Stimulated activated CD4-positive, alpha-beta T cell treated with anti-CD3 and anti-CD28 coated beads, Interleukin-12 subunit alpha, Interleukin-12 subunit beta, amount 100 ng/mL, for 48 hours (primary cell): ENCODE measurements around the gene SUN2.
"Not testable (repeated sequence)": the region's sequence is repeated elsewhere in the genome, so short reads cannot be mapped to it uniquely, and the experiment has no call there.

Source experiments
- DNase-seq, 3 donors: peaks; one replicate each; pipeline ENCODE4 v3.0.0-alpha.2; 2020; ENCODE audit warnings: low read depth in 2 of 3, low spot score in 1 of 3

Gene SUN2, protein sequence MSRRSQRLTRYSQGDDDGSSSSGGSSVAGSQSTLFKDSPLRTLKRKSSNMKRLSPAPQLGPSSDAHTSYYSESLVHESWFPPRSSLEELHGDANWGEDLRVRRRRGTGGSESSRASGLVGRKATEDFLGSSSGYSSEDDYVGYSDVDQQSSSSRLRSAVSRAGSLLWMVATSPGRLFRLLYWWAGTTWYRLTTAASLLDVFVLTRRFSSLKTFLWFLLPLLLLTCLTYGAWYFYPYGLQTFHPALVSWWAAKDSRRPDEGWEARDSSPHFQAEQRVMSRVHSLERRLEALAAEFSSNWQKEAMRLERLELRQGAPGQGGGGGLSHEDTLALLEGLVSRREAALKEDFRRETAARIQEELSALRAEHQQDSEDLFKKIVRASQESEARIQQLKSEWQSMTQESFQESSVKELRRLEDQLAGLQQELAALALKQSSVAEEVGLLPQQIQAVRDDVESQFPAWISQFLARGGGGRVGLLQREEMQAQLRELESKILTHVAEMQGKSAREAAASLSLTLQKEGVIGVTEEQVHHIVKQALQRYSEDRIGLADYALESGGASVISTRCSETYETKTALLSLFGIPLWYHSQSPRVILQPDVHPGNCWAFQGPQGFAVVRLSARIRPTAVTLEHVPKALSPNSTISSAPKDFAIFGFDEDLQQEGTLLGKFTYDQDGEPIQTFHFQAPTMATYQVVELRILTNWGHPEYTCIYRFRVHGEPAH

DNA sequence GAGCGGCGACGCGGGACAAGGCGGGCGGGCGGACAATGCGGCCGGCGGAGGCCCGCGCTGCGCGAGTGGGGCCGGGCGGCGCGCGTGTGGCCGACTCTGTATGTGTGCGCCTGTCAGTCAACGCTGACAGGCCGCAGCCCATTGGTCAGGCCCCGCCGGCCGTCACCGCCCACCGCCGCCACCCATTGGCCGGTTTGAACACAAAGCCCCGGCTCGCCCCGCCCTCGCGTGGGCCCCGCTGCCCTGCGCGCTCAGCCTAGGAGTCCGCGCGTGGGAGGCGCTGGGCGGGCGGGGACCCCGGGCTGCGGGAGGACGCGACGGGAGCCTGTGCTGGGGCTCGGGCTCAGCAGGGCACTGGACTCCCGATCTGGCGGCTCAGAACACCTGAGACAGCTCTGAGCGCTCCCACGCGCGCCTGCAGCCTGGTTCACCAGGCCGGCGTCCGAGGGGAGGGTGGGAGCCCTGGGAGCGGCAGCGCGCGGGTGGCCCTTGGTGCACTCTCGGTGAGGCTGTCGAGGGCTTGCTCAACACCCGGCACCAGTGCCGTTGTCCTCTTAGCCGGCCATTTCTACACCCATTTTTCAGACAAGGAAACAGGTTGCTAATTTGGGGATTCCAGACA is at the start of gene SUN2:
Gene SUN2 (minus strand): TSS at position 88 of the 622 bp plus-strand sequence. CDS start 3,370 bp downstream, outside the sequence.
- peak; percentile 85 to 93 (median 85) for DNase-seq

DNA sequence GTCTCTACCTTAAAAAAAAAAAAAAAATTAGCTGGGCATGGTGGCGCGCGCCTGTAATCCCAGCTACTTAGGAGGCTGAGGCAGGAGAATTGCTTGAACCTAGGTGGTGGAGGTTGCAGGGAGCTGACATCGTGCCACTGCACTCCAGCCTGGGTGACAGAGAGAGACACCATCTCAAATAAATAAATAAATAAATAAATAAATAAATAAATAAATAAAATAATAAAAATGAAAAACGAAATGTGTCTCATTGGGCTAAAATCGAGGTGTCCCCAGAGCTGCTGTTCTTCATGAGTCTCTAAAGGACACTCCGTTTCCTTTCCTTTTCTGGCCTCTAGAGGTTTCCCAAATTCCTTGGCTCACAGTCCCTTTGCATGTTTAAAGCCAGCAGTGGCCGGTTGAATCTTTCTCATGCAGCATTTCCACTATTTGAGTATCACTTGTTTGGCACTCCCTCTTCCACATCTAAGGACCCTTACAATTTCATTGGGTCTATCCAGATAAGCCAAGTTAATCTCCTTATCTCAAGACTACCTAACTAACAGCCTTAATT is 49.3 kb upstream of the SUN2 start:
- DNase-seq, result not testable (repeated sequence)

DNA sequence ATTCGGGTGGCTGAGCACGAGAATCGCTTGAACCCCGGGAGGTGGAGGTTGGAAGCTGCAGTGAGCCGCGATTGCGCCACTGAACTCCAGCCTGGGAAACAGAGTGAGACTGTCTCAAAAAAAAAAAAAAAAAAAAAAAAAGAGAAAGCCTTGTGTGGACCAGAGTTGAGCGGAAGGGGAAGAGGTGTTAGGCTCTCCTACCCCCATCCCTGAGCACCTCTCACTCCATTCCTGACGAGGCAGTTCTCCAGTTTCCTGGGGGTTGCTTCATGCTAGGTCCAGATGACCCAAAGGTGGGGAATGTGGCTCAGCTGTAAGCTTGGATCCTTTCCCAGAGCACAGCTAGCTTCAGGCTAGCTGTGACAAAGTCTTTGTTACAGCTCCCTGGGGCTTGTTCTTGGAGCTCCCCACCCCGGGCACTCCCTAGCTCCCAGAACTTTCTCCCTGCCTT is 46.9 kb upstream of the SUN2 start:
- DNase-seq, result no peak

DNA sequence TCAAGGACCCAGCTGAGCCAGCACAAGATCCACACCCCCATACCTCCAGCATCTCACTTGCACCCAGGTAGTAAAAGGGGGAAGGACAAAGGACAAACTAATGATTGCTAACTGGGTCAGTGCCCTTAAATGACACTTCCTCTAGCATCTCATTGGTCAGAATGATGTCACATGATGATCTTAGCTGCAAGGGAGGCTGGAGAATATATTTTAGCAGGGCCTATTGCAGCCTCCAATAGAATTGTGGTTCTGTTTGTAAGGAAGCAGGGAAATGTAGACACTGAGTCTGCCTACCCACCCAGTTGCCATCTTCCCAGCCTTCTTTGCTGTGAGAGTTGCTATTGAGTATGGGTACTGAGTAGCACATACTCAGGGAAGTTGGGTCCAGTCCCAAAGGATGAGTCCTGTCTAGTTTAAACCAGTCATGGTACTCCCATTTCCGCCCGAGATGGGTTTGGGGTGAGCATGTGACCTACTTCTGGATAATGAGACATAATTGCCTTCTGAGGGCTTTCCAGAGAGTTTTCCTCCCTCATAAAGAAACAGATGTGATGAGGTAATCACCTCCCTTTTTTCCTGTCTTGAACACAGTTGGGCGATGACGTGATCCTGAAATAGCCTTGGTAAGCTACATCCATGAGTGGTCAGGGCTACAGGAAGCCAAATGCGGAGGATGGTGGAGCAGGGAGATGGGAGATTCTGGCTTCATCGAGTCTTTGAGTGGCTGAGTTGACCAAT is 43.6 kb upstream of the SUN2 start:
- no peak for DNase-seq

DNA sequence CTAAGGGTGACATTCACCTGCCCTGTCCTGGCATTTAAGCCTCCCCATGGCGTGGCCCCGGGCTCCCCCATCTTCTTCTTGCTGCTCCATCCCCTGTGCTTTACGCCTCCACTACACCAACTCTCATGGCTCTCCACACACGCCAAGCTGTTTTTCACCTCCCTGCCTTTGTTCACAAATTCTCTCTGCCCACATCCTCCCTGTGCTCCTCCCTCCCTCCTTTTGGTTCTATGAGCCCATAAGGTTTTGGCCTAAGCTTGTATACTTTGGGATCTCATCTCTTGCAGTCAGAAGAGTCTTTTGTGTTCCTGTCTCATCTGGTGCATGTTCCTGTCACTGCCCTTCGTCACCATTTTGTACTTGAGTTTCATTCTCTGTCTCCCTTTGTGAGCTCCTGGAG is 42.7 kb upstream of the SUN2 start:
- DNase-seq, result no peak

DNA sequence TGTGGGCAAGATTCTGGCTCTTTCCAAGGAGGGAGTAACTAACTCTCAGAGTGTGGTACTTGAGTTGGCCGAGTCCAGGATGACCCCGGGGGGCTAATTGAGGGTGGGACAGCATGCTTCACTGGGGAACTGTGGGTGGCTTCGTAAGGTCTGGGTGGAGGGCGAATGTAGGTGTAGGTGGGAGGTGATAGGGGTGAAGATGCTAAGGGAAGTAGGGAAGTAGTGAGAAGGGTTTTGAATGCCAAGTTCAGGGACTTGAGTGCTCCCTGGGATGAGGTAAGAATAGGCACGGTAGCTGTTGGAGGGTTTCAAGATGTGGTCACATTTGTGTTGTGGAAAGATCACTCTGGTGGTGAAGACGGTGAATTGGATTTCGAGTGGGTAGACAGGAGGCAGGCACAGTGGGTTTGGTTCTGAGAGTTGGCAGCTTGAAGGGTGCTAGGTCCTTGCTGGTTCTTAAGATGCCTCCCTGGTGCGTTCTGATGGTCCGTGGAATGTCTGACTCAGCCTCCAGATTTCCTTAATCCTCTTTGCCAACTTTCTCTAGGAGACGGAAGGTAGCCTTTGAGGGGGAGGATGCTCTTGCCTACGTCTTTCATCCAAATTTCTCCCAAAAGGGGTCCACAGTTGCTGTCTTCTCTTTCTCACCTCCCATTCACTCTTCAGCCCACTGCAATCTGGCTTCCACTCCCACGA is 40.6 kb upstream of the SUN2 start:
- no peak for DNase-seq

DNA sequence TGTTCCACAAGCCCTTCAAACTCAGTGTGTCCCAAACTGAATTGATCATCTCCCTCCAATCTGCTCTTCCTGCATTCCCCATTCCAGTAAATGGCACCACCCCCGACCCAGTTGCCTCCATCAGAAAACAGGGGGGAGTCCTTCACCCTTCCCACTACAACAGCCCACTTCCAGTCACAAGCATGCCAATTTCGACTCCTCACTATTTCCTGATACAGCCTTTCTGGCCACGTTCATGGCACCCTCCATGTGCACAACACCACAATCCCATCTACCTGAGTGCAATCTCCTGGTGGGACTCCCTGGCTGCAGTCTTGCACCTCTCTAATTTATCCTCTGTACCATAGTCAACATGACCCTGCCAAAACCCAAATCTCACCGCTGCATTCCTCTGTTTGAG is 39.8 kb upstream of the SUN2 start:
- no peak for DNase-seq

DNA sequence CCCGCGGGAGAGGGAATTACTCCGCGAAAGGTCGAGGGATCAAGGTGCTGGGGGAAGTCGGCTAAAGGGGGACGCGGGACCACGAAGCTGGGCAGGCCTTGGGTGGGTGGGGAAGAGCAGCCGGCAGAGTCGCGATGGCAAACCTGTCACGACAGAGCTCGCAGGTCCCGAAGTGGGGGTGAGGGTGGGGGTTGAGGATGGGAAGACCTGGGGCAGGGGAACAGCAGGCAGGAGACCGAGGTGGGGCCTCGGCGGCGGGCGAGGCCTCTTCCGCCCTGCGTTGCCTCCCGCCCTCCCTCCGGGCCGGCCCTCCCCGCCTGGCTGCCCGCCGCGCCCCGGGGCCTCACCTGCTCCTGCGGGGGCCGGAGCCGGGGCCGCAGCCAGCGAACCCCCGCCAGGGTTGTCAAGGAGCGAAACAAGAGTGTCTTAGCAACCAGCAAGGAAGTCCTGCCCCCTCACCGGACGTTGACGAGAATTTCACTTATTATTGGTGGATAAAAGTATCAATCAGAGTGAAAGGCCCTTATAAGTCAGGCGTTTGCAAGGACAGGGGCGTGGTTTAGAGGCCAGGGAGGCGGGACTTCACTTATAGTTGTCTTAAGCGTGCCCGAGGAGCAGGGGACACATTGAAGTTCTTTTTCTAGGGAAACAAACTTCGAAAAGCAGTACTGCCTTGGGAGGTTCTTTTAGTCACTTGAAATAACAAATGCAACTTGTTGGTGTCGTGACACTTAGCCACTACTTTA is 38.1 kb upstream of the SUN2 start, which contains the start of gene DNAL4:
Gene DNAL4 (minus strand): TSS at position 423 of the 746 bp plus-strand sequence. CDS start 11,412 bp downstream, outside the sequence.
- DNase-seq, result peak; percentile 85 to 94 (median 88)

DNA sequence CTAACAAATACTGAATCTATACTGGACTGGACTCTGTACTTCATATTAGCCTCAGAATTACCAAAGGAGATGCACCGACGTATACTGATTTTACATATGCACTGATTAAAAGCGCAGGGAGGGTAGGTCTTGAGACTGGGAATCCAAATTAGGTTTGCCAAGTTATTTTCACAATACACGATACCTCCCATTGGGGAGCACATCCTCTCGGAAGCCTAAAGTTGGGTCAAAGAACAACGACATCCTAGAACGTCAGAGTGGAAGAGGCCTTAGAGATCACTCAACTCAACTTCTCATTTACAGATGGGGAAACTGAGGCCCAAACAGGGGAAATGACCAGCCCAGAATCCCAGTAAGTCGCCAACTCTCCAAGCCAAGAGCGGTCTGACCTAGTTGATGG is 37.5 kb upstream of the SUN2 start:
- DNase-seq, result no peak

DNA sequence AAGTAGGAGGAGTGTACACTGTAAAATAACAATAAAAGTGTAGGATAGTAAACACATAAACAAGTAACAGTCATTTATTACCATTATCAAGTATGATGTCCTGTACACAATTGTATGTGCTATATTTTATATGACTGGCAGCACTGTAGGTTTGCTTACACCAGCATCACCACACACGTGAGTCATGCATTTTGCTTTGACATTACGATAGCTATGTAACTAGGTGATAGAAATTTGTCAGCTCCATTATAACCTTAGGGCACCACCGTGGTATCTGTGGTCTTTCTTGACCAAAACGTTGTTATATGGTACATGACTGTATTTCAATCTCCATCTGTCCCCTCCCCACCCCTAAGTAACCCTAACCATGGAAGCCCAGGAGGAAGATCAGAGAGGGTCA is 37.0 kb upstream of the SUN2 start:
- DNase-seq, result no peak

DNA sequence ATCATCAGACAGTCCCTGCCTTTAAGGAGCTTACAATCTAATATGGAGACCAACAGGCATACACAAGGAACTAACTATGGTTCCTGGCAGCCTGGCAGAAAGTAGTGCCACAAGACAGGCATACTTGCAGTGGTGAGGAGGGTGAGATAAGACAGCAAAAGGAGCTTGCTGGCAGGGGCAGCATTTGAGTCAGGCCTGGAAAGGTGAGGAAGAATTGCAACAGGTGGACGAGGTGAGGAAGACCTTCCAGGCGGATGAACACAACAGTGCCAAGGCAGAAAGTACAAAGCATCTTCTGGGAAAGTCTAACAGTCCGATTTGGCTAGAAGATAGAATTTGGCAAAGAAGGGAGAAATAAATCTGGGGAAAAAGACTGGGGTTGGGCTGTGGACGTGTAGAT is 33.8 kb upstream of the SUN2 start:
- no peak for DNase-seq

DNA sequence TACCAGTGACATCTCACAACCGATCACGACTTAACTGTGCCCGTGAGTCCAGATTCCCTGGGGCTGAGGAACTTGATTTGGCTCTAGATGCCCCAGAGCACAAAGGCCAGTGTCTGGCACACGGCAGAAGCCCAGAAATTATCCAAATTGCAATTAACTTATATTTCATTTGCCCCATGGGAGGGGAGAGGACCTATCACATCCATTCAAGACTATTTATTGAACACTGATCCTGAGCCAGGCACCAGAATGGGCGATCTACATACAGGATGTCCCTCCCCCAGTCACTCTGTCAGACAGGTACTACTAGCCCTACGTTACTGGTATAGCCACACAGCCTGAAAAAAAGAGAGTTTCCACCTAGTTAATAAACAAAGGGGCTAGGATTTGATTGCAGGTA is 33.0 kb upstream of the SUN2 start:
- DNase-seq, result no peak

DNA sequence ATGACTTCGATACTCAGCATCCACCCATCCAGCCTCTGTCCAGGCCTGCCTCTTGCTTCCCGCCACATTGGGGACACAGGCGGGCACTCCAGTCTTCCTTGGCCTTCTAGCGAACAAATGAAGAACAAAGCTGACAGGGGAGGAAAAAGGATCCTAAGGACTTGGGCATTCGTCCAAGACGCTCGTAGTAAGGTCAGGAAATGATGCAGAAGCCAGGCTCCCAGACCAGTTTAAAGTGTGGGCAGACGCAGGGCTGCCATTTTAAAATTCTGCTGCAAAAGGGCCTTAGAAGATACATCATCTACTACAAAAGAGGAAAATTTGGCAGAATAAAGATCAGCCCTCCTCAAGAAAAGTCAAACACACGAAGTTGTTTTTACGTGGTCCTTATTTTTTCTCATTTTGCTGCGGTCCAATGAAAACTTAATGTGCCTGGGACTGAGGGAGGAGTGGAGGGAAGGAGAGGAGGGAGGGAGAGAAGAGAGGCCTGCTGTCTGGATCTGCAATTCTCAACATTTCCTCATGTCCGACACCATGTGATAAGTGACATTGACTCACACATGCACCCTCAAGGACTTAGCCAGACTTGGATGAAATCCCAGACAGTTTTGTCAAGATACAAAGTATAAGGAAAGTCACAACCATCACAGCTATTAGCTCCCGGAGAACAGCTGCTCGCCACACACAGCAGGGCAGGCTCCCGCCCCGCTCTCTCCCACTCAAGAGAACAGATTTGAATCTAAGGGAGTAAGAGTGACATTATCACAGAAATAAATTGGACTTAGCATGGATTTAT is 32.4 kb upstream of the SUN2 start:
- no peak for DNase-seq

DNA sequence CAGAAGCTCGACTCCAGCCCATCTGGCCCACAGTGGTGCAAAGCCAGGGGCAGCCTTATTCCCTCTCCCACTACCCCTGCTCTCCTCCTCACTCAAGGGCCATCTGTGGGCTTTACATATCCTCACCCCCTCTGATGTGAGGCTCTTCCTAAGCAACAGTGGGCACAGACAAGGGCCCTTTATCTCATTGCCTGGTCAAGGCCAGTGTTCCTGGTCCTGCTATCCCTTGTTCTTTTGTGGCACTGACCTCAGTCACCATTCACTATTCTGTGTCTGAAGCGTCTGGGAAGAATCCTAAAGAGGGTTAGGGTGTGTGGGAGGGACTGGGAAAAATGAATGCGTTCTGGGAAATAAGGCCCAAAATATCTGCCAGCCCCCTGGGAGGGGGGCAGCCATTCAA is 30.8 kb upstream of the SUN2 start:
- no peak for DNase-seq

DNA sequence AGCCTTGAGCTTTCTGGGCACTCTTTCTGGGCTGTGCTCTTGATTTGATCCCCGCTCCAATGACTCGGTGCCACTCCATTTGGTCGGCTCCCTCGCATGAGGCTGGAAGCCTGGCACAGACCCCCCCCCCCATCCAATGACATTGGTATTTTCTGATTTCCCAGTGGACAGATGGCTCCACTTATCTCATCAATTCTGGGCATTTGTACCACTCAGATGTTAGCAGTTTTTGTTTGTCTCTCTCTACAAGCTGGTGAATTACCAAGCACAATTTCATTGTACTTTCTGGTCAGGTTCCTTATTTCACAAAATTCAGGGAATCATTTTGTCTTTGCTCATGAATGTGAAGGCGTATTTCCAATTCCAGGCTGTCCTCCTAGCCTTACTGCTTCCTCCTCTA is 29.1 kb upstream of the SUN2 start:
- no peak for DNase-seq

DNA sequence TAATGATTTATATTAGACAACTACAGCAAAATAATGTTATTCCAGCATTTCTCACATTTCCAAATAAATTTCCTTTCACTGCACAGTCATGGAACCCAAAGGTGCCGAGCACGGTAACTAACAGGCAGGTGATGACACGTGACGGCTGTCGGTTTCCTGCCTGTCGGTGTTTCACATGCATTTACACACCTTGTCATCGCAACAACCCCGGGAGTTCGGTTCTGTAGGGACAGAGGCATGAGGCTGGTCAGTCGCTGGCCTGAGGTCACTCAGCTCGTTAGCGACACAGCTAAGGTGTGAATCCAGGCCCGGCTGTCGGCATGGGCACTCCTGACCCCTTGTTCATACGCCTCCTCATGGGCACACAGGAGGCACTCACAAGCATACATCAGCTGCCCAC is 28.2 kb upstream of the SUN2 start:
- DNase-seq, result no peak

DNA sequence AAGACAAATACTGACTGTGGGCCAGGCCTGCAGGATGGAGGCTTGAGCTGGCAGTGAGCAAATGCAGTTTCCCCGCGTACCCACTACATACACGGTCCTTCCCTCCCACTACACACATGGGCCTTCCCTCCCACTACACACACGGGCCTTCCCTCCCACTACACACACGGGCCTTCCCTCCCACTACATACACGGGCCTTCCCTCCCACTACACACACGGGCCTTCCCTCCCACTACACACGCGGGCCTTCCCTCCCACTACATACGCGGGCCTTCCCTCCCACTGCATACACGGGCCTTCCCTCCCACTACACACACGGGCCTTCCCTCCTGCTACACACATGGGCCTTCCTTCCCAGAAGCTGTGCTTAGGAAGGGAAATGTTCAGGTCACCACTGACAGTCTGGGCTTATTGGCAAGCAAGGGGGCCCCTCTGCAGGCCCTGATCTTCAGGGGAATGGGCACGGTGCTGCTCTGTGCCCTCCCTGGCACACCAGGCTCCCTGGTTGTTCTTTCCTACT is 27.4 kb upstream of the SUN2 start:
- no peak for DNase-seq

DNA sequence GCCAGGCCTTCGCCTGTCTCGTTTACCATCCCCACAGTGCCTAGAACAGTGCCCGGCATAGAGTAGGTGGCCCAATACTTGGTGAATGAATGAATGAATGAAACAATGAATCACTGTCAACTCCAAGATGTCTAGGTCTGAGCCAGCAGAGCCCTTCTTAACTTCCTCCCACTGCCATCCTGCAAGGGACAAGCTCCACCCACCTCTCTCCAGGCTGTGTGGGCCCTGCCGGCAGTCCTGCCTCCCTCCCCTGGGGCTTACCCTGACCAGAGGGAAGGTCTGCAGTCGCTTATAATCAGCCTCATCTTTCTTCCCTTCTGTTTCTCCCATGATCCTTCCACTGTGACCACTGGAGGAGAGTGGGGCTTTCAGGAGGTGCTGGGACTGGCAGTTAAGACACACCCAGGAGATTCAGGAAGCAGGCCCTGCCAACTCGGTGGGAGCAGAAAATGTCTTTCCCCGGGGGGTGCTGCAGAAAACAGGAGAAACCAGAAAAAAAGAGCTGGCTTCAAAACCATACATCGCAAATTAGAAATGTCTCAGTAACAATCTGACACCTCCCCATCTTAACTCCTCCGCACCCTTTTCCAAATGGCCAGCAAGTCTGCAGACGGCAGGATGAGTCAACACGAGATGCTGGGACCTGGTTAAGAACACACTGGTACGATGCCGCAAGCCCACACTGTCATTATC is 26.8 kb upstream of the SUN2 start:
- no peak for DNase-seq
